Activated T-helper 2 cell treated with anti-CD3 and anti-CD28 coated beads, Interferon-gamma antibody, Interleukin-2, Interleukin-4, amounts not matched to agents 10 μg/mL and 5 μg/mL and 100 μg/mL, durations not matched to agents 14 hours and 24 hours and 36 hours (primary cell): ENCODE results near the gene NR5A1. TPM values are rescaled to one million over a fixed set of nuclear protein-coding genes. Genes with fewer than 3 reads are reported as not detected.

Experiments
- DNase-seq: peaks from one replicate; pipeline ENCODE4 v3.0.0; 2021; ENCODE audit warnings: low spot score
- H3K27ac Mint-ChIP-seq: one replicate; pipeline ENCODE4 v1.8.0; 2021; ENCODE audit warnings: mixed read lengths
- H3K27me3 Mint-ChIP-seq: one replicate; pipeline ENCODE4 v1.8.0; 2021; ENCODE audit warnings: low read depth, mixed read lengths
- H3K36me3 Mint-ChIP-seq: one replicate; pipeline ENCODE4 v1.8.0; 2021; ENCODE audit warnings: low read depth, mixed read lengths
- H3K4me1 Mint-ChIP-seq: one replicate; pipeline ENCODE4 v1.8.0; 2021; ENCODE audit warnings: low read depth, mixed read lengths
- H3K4me3 Mint-ChIP-seq: one replicate; pipeline ENCODE4 v1.8.0; 2021; ENCODE audit warnings: low read depth, mild to moderate bottlenecking, moderate library complexity, mixed read lengths
- H3K9me3 Mint-ChIP-seq: one replicate; pipeline ENCODE4 v1.8.0; 2021; ENCODE audit warnings: mixed read lengths
- intact Hi-C: fragments of 100-400 bp; cut with micrococcal nuclease; formaldehyde crosslinking; loops from one replicate; pipeline ENCODE4 v1.15.1; 2023
- total RNA-seq: library from RNA; stranded (reverse); gene quantifications from 2 replicates; pipeline ENCODE4 v1.2.3, GENCODE V29; 2022

NR5A1 gene
- total RNA-seq, 1 donor from 2014 or later: not detected

GRCh38 chr9:124471761-124472160 is 35.4 kb downstream of the NR5A1 start:
- Mint-ChIP-seq H3K4me1 (no peaks in the 10 kb centered on the region), H3K9me3 (no peaks in the 10 kb centered on the region), H3K27ac (no peak overlapping the region), H3K27me3 (no peaks in the 10 kb centered on the region), H3K4me3 (no peak overlapping the region), H3K36me3 (no peaks in the 10 kb centered on the region)
- DNase-seq: no peak
- intact Hi-C loops: no loop called here

- no peak overlapping the region for H3K4me3 Mint-ChIP-seq
- DNase-seq: no peak
- intact Hi-C loops: no loop called here
- no peaks in the 10 kb centered on the region for H3K4me1 Mint-ChIP-seq
- no peaks in the 10 kb centered on the region for H3K36me3 Mint-ChIP-seq
- H3K27ac Mint-ChIP-seq: no peak overlapping the region
- no peaks in the 10 kb centered on the region for H3K27me3 Mint-ChIP-seq
- no peaks in the 10 kb centered on the region for H3K9me3 Mint-ChIP-seq
Observed at GRCh38 chr9:124470726-124471125, 36.5 kb downstream of the NR5A1 start.

- no peak overlapping the region for H3K4me3 Mint-ChIP-seq
- no peaks in the 10 kb centered on the region for H3K9me3 Mint-ChIP-seq
- DNase-seq: no peak
- no peaks in the 10 kb centered on the region for H3K27me3 Mint-ChIP-seq
- no peaks in the 10 kb centered on the region for H3K36me3 Mint-ChIP-seq
- H3K27ac Mint-ChIP-seq: no peak overlapping the region
- intact Hi-C loops: no loop called here
- no peaks in the 10 kb centered on the region for H3K4me1 Mint-ChIP-seq
Observed at GRCh38 chr9:124470306-124470705, 36.9 kb downstream of the NR5A1 start.

- no peaks in the 10 kb centered on the region for H3K27me3 Mint-ChIP-seq
- H3K27ac Mint-ChIP-seq: no peak overlapping the region
- H3K36me3 Mint-ChIP-seq: no peaks in the 10 kb centered on the region
- H3K4me3 Mint-ChIP-seq: no peak overlapping the region
- no peaks in the 10 kb centered on the region for H3K4me1 Mint-ChIP-seq
- H3K9me3 Mint-ChIP-seq: no peaks in the 10 kb centered on the region
- intact Hi-C loops: no loop called here
- no peak for DNase-seq
Observed at GRCh38 chr9:124469011-124469832, 38.0 kb downstream of the NR5A1 start.

GRCh38 chr9:124468061-124468740 is 39.0 kb downstream of the NR5A1 start:
- H3K27ac Mint-ChIP-seq: no peak overlapping the region
- no peak overlapping the region for H3K4me3 Mint-ChIP-seq
- intact Hi-C loops: no loop called here
- DNase-seq: no peak
- H3K36me3 Mint-ChIP-seq: no peaks in the 10 kb centered on the region
- no peaks in the 10 kb centered on the region for H3K4me1 Mint-ChIP-seq
- H3K27me3 Mint-ChIP-seq: peaks cover 3% of the 10 kb centered on the region
- no peaks in the 10 kb centered on the region for H3K9me3 Mint-ChIP-seq

- no peaks in the 10 kb centered on the region for H3K36me3 Mint-ChIP-seq
- H3K27ac Mint-ChIP-seq: no peak overlapping the region
- no peak overlapping the region for H3K4me3 Mint-ChIP-seq
- no peaks in the 10 kb centered on the region for H3K4me1 Mint-ChIP-seq
- intact Hi-C loops: no loop called here
- H3K9me3 Mint-ChIP-seq: no peaks in the 10 kb centered on the region
- peaks cover 8% of the 10 kb centered on the region for H3K27me3 Mint-ChIP-seq
- no peak for DNase-seq
Observed at GRCh38 chr9:124467410-124468060, 39.7 kb downstream of the NR5A1 start.

GRCh38 chr9:124465736-124466135 is 41.5 kb downstream of the NR5A1 start:
- no peak for DNase-seq
- intact Hi-C loops: no loop called here
- H3K36me3 Mint-ChIP-seq: no peaks in the 10 kb centered on the region
- no peaks in the 10 kb centered on the region for H3K4me1 Mint-ChIP-seq
- H3K9me3 Mint-ChIP-seq: no peaks in the 10 kb centered on the region
- no peak overlapping the region for H3K4me3 Mint-ChIP-seq
- H3K27me3 Mint-ChIP-seq: peaks cover 13% of the 10 kb centered on the region
- H3K27ac Mint-ChIP-seq: no peak overlapping the region

- Mint-ChIP-seq H3K27me3 (peaks cover 13% of the 10 kb centered on the region), H3K4me1 (no peaks in the 10 kb centered on the region), H3K9me3 (no peaks in the 10 kb centered on the region), H3K27ac (no peak overlapping the region), H3K36me3 (no peaks in the 10 kb centered on the region), H3K4me3 (no peak overlapping the region)
- intact Hi-C loops: no loop called here
- no peak for DNase-seq
Observed at GRCh38 chr9:124462739-124463138, 44.5 kb downstream of the NR5A1 start.

GRCh38 chr9:124458441-124458840 is 48.8 kb downstream of the NR5A1 start:
- Mint-ChIP-seq H3K36me3 (no peaks in the 10 kb centered on the region), H3K27ac (no peak overlapping the region), H3K4me3 (no peak overlapping the region), H3K27me3 (peaks cover 12% of the 10 kb centered on the region), H3K4me1 (no peaks in the 10 kb centered on the region), H3K9me3 (no peaks in the 10 kb centered on the region)
- no peak for DNase-seq
- intact Hi-C loops: no loop called here

GRCh38 chr9:124457887-124458431 is 49.2 kb downstream of the NR5A1 start:
- no peak for DNase-seq
- intact Hi-C loops: no loop called here

GRCh38 chr9:124457079-124457886 is 49.9 kb downstream of the NR5A1 start:
- H3K4me3 Mint-ChIP-seq: no peak overlapping the region
- no peak for DNase-seq
- no peaks in the 10 kb centered on the region for H3K4me1 Mint-ChIP-seq
- intact Hi-C loops: no loop called here
- no peaks in the 10 kb centered on the region for H3K36me3 Mint-ChIP-seq
- H3K9me3 Mint-ChIP-seq: no peaks in the 10 kb centered on the region
- H3K27ac Mint-ChIP-seq: no peak overlapping the region
- H3K27me3 Mint-ChIP-seq: peaks cover 6% of the 10 kb centered on the region

More at GRCh38 chr9:124457887-124458431, 49.2 kb downstream of the NR5A1 start:
- no peak overlapping the region for H3K27ac Mint-ChIP-seq
- H3K4me1 Mint-ChIP-seq: no peaks in the 10 kb centered on the region
- peaks cover 8% of the 10 kb centered on the region for H3K27me3 Mint-ChIP-seq
- no peak overlapping the region for H3K4me3 Mint-ChIP-seq
- no peaks in the 10 kb centered on the region for H3K36me3 Mint-ChIP-seq
- no peaks in the 10 kb centered on the region for H3K9me3 Mint-ChIP-seq

- Mint-ChIP-seq H3K36me3 (no peaks in the 10 kb centered on the region), H3K27ac (no peak overlapping the region), H3K9me3 (no peaks in the 10 kb centered on the region), H3K4me3 (no peak overlapping the region), H3K27me3 (peaks cover 8% of the 10 kb centered on the region), H3K4me1 (no peaks in the 10 kb centered on the region)
- DNase-seq: no peak
- intact Hi-C loops: no loop called here
Observed at GRCh38 chr9:124456341-124457078, 50.7 kb downstream of the NR5A1 start.
